Measurements from ENCODE around the gene SEC63. TPM values are rescaled to one million over a fixed set of nuclear protein-coding genes. Genes with fewer than 3 reads are reported as not detected.

Gene SEC63
- total and polyA plus RNA-seq, 2 of the 4 experiments (the other 2 are of a cell fraction), result 8.6 to 22.4 TPM

DNA sequence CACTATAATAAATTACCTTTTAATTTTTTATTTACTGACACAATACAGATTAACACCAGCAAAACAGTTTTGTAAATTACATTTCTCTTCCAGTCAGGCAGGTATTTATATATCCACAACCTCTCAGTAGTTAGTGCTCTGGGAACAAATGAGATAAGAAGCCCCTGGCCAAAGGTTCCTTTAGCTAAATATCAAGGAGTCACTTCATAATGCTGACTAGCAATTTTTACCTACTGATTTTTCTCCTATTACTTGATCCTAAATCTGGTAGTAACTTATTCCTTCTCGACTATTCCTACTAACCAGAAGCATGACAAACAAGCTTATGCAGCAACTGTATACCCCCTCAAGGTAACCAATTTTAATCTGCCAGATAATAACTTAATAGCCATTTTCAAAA lies 46.3 kb downstream of the SEC63 start:
- WGBS, 2 experiments (ENCODE audit: extremely low coverage in 2 of 2, insufficient read length in 1 of 2), result no CpG with 5 or more reads among the region's 1 CpG
- Histone ChIP-seq H3K23ac (ENCODE audit: low read depth, low read length) (no peak overlapping the region), H2BK15ac (ENCODE audit: low read depth, low read length) (no peak overlapping the region), H2BK20ac (ENCODE audit: low read depth, low read length) (no peak overlapping the region), H3K9ac (ENCODE audit: low read depth, low read length) (no peak overlapping the region), H3K4me2 (ENCODE audit: low read depth, low read length) (no peak overlapping the region), H3K27ac (ENCODE audit: insufficient read depth, low read length) (no peak overlapping the region), H3K9me1 (ENCODE audit: insufficient read depth, low read length) (0 out of 2 replicates have a peak, but pooled peaks cover 2% of the 10 kb centered on the region), H2AK5ac (ENCODE audit: low read depth, low read length) (no peak overlapping the region), H2BK5ac (ENCODE audit: low read depth, low read length, poor library complexity, severe bottlenecking) (no peak overlapping the region), H4K91ac (ENCODE audit: insufficient read depth, low read depth, low read length) (no peak overlapping the region), H3K4ac (ENCODE audit: low read depth, low read length) (no peak overlapping the region), H2AK9ac (replicated peaks; ENCODE audit: low read depth, low read length, poor library complexity) (no peak overlapping the region), H3K18ac (ENCODE audit: low read depth, low read length) (no peak overlapping the region), H4K5ac (ENCODE audit: low read depth, low read length) (no peak overlapping the region), H3K4me1 (ENCODE audit: control insufficient read depth, insufficient read depth, low read length) (no peaks in the 10 kb centered on the region; the same call in 1 of the 2 replicates), H3K4me3 (ENCODE audit: insufficient read depth, low read depth, low read length) (no peak overlapping the region), H3K9me3 (ENCODE audit: control insufficient read depth, insufficient read depth, low read length) (no peaks in the 10 kb centered on the region), H4K8ac (ENCODE audit: low read depth in 2 of 2, low read length in 2 of 2) (no peak overlapping the region), H3K14ac (replicated peaks; ENCODE audit: low read depth, low read length) (no peak overlapping the region), H3K79me1 (ENCODE audit: low read depth in 1 of 2, low read length in 2 of 2) (peaks cover 5 to 23% of the 10 kb centered on the region in 2 experiments; a peak in 3 of 4 replicates), H3K36me3 (ENCODE audit: control insufficient read depth, insufficient read depth, low read length) (peaks cover 33% of the 10 kb centered on the region), H3K56ac (ENCODE audit: extremely low read depth, insufficient read depth, low read length) (no peak overlapping the region), H3K27me3 (ENCODE audit: control insufficient read depth, insufficient read depth, low read length) (no peaks in the 10 kb centered on the region), H4K20me1 (ENCODE audit: insufficient read depth, low read length) (no peaks in the 10 kb centered on the region; the same call in 1 of the 2 replicates), H2AFZ (replicated peaks; ENCODE audit: low read length, poor library complexity) (no peak overlapping the region), H2BK120ac (ENCODE audit: low read depth, low read length) (no peak overlapping the region)
- ChIA-PET CTCF (no interaction called here), POLR2A (ENCODE audit: unreplicated experiment) (no interaction called here)
- intact Hi-C loops (cut with micrococcal nuclease), result no loop called here
- dilution Hi-C loops (cut with HindIII; ENCODE audit: low sequenced_read_pairs, unreplicated experiment), result no loop called here
- in situ Hi-C loops (cut with MboI; ENCODE audit: low sequenced_read_pairs), result no loop called here
- ATAC-seq (ENCODE audit: low read depth) (no peak), DNase-seq (no peak)
- no TSS peak for BruUV-seq (replicated peaks)
- TF ChIP-seq MXI1 (IDR thresholded peaks at IDR 0.05; ENCODE audit: borderline replicate concordance, low read depth, low read length) (no peak), POLR2A (IDR thresholded peaks at IDR 0.05; ENCODE audit: low read depth, low read length) (no peak), MAFK (IDR thresholded peaks at IDR 0.05; ENCODE audit: low read depth, low read length) (peak; percentile 54; the same call in 1 of the 2 replicates), NFE2L2 (IDR thresholded peaks at IDR 0.05; ENCODE audit: low read depth, low read length) (no peak), ELK1 (IDR thresholded peaks at IDR 0.05; ENCODE audit: borderline replicate concordance, low read depth, low read length) (no peak), SMC3 (IDR thresholded peaks at IDR 0.05; ENCODE audit: low read depth, low read length) (no peak), MAZ (IDR thresholded peaks at IDR 0.05; ENCODE audit: borderline replicate concordance, low read depth, low read length) (no peak), FOS (IDR thresholded peaks at IDR 0.05; ENCODE audit: low read depth, low read length) (no peak), BHLHE40 (IDR thresholded peaks at IDR 0.05; ENCODE audit: low read depth, low read length) (no peak)
